ENCODE results near the gene SDF4. TPM values are rescaled to one million over a fixed set of nuclear protein-coding genes. Genes with fewer than 3 reads are reported as not detected.

Gene SDF4
- total and polyA plus RNA-seq, 2 of the 13 experiments (the other 11 are each of a cell fraction or from before 2014, with no cell fraction given) = 80.8 to 107 TPM

- TF ChIP-seq ZBTB46 (CRISPR knock-in tag; IDR thresholded peaks at IDR 0.05; ENCODE audit: borderline replicate concordance) = peak; percentile 44; the same call in 1 of the 2 replicates
- no peak for TF ChIP-seq NFAT5 (CRISPR knock-in tag; IDR thresholded peaks at IDR 0.05)
- TF ChIP-seq JDP2 (CRISPR knock-in tag; IDR thresholded peaks at IDR 0.05; ENCODE audit: borderline replicate concordance) = no peak
- no peak for TF ChIP-seq ZNF33B (CRISPR knock-in tag; IDR thresholded peaks at IDR 0.05)
- TF ChIP-seq HNF4G (IDR thresholded peaks at IDR 0.05; ENCODE audit: borderline replicate concordance, low read depth, low read length) = no peak
- peak; percentile 50; the same call in 1 of the 2 replicates for TF ChIP-seq HNF4G (CRISPR knock-in tag; IDR thresholded peaks at IDR 0.05; ENCODE audit: borderline replicate concordance, low read depth)
- TF ChIP-seq ZNF263 (CRISPR knock-in tag; IDR thresholded peaks at IDR 0.05) = no peak
- TF ChIP-seq ZNF724P (CRISPR knock-in tag; IDR thresholded peaks at IDR 0.05; ENCODE audit: borderline replicate concordance) = no peak
- TF ChIP-seq NFKB2 (CRISPR knock-in tag; IDR thresholded peaks at IDR 0.05; ENCODE audit: borderline replicate concordance) = no peak
- no peak; the same call in 1 of the 2 replicates for TF ChIP-seq ZNF672 (CRISPR knock-in tag; IDR thresholded peaks at IDR 0.05)
- peak; percentile 87 for TF ChIP-seq ZNF333 (CRISPR knock-in tag; IDR thresholded peaks at IDR 0.05; ENCODE audit: borderline replicate concordance)
- TF ChIP-seq KDM2A (CRISPR knock-in tag; IDR thresholded peaks at IDR 0.05; ENCODE audit: borderline replicate concordance, low read depth) = peak; percentile 95
- peak; percentile 61 for TF ChIP-seq SRSF1 (optimal IDR thresholded peaks at IDR 0.05; ENCODE audit: low read depth, low read length)
- TF ChIP-seq ZBTB42 (CRISPR knock-in tag; IDR thresholded peaks at IDR 0.05) = peak; percentile 64; the same call in 1 of the 2 replicates
- peak; percentile 18; the same call in 1 of the 2 replicates for TF ChIP-seq ZSCAN31 (CRISPR knock-in tag; IDR thresholded peaks at IDR 0.05; ENCODE audit: low read depth)
- TF ChIP-seq ZNF20 (CRISPR knock-in tag; IDR thresholded peaks at IDR 0.05) = no peak
- TF ChIP-seq UBTF (CRISPR knock-in tag; IDR thresholded peaks at IDR 0.05) = peak; percentile 81
- TF ChIP-seq WIZ (CRISPR knock-in tag; IDR thresholded peaks at IDR 0.05) = no peak
These were observed at the start of gene SDF4 (continued) for GRCh38 chr1:1231400-1232207.
